Ovary (tissue), 9 donors: ENCODE data around the gene UPP2. TPM values are rescaled to one million over a fixed set of nuclear protein-coding genes. Genes with fewer than 3 reads are reported as not detected.

Source experiments
- DNase-seq, 5 donors: peaks; one replicate each; pipeline ENCODE4 v3.0.0-alpha.2; 2019 to 2020
- H3K27ac ChIP-seq, 2 donors: fragments of 200-600 bp; one replicate each; pipeline versions ENCODE4 v1.5.1 to v1.8.0; 2019 to 2022
- H3K27me3 ChIP-seq: fragments of 200-600 bp; one replicate; pipeline ENCODE4 v1.8.0; 2022
- H3K36me3 ChIP-seq: fragments of 200-600 bp; sonication (generic); one replicate; pipeline ENCODE4 v1.5.1; 2019
- H3K4me1 ChIP-seq: one replicate; pipeline ENCODE4 v1.8.1; 2013; ENCODE audit warnings: mild to moderate bottlenecking, moderate library complexity; ENCODE audit not compliant: insufficient read depth
- H3K4me3 ChIP-seq: fragments of 200-600 bp; sonication (generic); one replicate; pipeline ENCODE4 v1.5.1; 2017
- H3K9me3 ChIP-seq, 2 donors: fragments of 200-600 bp in 1 of 2; sonication (generic) in 1 of 2; one replicate each; pipeline versions ENCODE4 v1.5.1 to v1.8.1; 2013 to 2019; ENCODE audit warnings: mild to moderate bottlenecking in 1 of 2, moderate library complexity in 1 of 2
- EP300 ChIP-seq: sonication (generic); formaldehyde crosslinking; IDR thresholded peaks from one replicate; pipeline ENCODE4 v1.6.1; 2017; ENCODE audit warnings: antibody characterized with exemption
- POLR2A ChIP-seq: fragments of 450-650 bp; IDR thresholded peaks from one replicate; pipeline ENCODE4 v1.6.1; 2017; ENCODE audit warnings: antibody characterized with exemption, mild to moderate bottlenecking, moderate library complexity
- WGBS, 3 donors: extraction: QIAGEN DNeasy Blood & Tissue Kit in 1 of 3; methylation state at CpG; one replicate each; pipeline versions ENCODE4 v1.1.5 to v1.1.7; 2013 to 2017; 5-methylcytosine and 5-hydroxymethylcytosine counted together
- intact Hi-C, 4 donors: fragments of 100-400 bp; cut with DNase I; formaldehyde crosslinking; loops; one replicate each; pipeline versions ENCODE4 v1.11.0 to v1.15.1; 2022 to 2023
- polyA plus RNA-seq, 2 donors: library from polyadenylated mRNA; stranded (reverse); fragments of 200-250 nt in 1 of 2; fragments of 350-450 nt in 1 of 2; fragmentation: Illumina TruSeq in 1 of 2; extraction: RNeasy Lipid Tissue Mini Kit (QIAGEN cat#74804) in 1 of 2; gene quantifications; one replicate each; pipeline ENCODE4 v1.2.3, GENCODE V29; 2013 to 2014
- total RNA-seq, 7 donors: library from RNA; depleted of rRNA in 2 of 7; stranded (reverse); fragments of >200 nt in 2 of 7; fragmentation: NEBNext Ultra II Directional in 3 of 7; extraction: Animal tissue kit (Norgen Biotek cat#: 25700) in 3 of 7; gene quantifications; one replicate each; pipeline versions ENCODE4 v1.1.0 to v1.2.4, GENCODE V29; 2016 to 2023
- TF ChIP-seq, protein P1 (sequence below), 3 donors: fragments of 450-650 bp in 2 of 3; fragments of 200-600 bp in 1 of 3; IDR thresholded peaks; one replicate each; pipeline versions ENCODE4 v1.5.1 to v1.8.0; 2016 to 2022; ENCODE audit warnings: antibody characterized with exemption in 3 of 3, mild to moderate bottlenecking in 1 of 3
- donor health status: DM: no; HTN: no; CAD: no; lungs with moderate emphysema.
- donor health status: DM: no; HTN: no; CAD: no.
- donor health status: Bipolar disorder and iron deficiency.
- donor health status: DM: yes; HTN: yes; CAD: no.
- donor health status: DM: no; HTN: no; CAD: no.
- donor health status: DM: yes; HTN: yes; CAD: no.

UPP2 gene
- total and polyA plus RNA-seq, 9 donors = 0.08 to 0.28 (median 0.16) TPM; not detected in 3

DNA sequence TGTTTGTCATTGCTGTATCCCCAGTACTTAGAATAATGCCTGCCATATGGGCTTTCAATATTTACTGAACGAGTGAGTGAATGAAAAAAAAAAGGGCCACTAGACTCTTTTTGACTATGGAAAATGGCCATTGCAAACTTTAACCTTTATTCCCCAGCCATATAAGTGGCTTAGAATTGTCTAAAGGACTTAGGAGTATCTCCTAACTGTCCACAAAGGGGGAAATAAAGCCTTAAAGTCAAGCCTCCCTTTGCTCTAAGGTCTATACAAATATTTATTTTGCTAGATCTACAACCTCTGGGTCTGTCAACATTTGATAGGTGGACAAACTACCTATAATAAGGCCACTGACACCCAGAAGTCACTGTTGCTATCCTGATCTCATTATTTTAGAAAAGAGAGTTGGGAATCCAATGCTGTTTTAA is 25.7 kb downstream of the UPP2 start:
- intact Hi-C loops = no loop called here

DNA sequence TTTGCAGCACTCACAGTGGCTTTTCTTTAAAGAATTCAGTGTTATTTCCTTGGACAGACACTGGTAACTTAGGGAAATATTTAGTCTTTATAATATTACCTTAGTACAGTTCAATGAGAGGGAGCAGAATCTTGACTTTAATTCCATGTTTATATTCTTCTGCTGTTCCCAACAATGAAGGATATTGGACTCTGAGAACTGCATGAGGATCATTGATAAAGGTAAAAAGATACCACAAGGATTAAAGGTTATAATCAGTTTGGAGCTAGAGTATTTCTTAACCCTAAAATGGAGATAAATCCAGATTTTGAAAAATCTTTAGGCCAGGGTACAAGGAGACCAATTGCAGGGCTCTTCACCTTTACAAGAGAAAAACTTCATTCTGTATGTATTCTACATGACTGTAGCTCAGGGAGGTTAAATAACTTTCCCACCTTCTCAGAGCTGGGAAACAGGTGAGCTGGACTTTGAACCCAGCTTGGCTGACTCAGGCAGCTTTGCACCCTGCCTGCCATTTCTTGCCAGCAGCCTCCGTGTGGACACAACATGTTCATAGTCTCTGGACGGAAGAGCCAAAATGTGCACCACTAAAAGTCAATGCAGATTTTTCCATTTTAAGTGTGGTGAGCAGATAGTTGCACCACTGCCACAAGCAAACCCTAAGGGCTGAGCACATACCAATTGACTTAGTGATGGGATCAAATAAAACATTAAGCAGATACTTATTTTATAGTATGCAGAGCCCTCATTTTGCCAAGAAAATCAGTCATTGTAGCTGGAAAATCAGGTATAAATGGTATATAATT is 26.7 kb downstream of the UPP2 start:
- DNase-seq = no peak
- intact Hi-C loops = no loop called here
- H3K27ac ChIP-seq = no peak overlapping the region

More for the DNA sequence above, 25.7 kb downstream of the UPP2 start:
- Histone ChIP-seq H3K9me3 (no peaks in the 10 kb centered on the region), H3K4me1 (no peaks in the 10 kb centered on the region), H3K36me3 (no peaks in the 10 kb centered on the region), H3K27me3 (no peaks in the 10 kb centered on the region), H3K27ac (no peak overlapping the region), H3K4me3 (no peak overlapping the region)
- DNase-seq = no peak
- WGBS, 3 donors = 69 to 72% (median 69%) methylated on average over 1 of the region's 1 CpG
- no peak for TF ChIP-seq EP300
- no peak for TF ChIP-seq POLR2A
- TF ChIP-seq, protein P1, sequence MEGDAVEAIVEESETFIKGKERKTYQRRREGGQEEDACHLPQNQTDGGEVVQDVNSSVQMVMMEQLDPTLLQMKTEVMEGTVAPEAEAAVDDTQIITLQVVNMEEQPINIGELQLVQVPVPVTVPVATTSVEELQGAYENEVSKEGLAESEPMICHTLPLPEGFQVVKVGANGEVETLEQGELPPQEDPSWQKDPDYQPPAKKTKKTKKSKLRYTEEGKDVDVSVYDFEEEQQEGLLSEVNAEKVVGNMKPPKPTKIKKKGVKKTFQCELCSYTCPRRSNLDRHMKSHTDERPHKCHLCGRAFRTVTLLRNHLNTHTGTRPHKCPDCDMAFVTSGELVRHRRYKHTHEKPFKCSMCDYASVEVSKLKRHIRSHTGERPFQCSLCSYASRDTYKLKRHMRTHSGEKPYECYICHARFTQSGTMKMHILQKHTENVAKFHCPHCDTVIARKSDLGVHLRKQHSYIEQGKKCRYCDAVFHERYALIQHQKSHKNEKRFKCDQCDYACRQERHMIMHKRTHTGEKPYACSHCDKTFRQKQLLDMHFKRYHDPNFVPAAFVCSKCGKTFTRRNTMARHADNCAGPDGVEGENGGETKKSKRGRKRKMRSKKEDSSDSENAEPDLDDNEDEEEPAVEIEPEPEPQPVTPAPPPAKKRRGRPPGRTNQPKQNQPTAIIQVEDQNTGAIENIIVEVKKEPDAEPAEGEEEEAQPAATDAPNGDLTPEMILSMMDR (IDR thresholded peaks at IDR 0.05) = no peak

DNA sequence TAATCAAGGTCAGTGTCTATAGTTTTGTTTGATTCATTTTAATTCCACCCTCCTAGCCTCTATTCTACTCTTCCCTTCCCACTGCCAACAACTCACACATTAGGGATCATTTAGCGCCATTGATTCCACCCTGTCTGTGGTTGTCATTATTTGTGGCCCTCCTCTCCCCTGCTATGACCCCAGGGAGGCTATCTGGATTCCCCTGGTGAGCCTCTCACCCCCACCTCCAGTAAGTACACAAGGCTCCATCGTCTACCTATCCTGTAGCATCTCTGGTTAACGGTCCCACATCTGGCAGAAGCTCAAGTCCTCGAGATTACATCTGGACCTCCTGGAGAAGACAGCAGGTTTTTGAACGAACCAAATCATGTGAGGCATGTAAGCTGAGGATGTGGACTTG is 27.4 kb downstream of the UPP2 start:
- Histone ChIP-seq H3K9me3 (no peaks in the 10 kb centered on the region), H3K36me3 (no peaks in the 10 kb centered on the region), H3K27me3 (no peaks in the 10 kb centered on the region), H3K4me1 (no peaks in the 10 kb centered on the region), H3K4me3 (no peak overlapping the region), H3K27ac (no peak overlapping the region)
- no peak for DNase-seq
- 76 to 81% (median 78%) methylated on average over 5 of the region's 5 CpGs for WGBS, 3 donors
- intact Hi-C loops = no loop called here
- TF ChIP-seq, protein P1 (IDR thresholded peaks at IDR 0.05) = no peak
- TF ChIP-seq POLR2A = no peak
- TF ChIP-seq EP300 = no peak

More for the DNA sequence above, 26.7 kb downstream of the UPP2 start:
- Histone ChIP-seq H3K27me3 (no peaks in the 10 kb centered on the region), H3K36me3 (no peaks in the 10 kb centered on the region), H3K4me3 (no peak overlapping the region), H3K4me1 (no peaks in the 10 kb centered on the region), H3K9me3 (no peaks in the 10 kb centered on the region)
- TF ChIP-seq, protein P1 (IDR thresholded peaks at IDR 0.05) = no peak
- no peak for TF ChIP-seq EP300
- 84 to 95% (median 95%) methylated on average over 2 of the region's 2 CpGs for WGBS, 3 donors

DNA sequence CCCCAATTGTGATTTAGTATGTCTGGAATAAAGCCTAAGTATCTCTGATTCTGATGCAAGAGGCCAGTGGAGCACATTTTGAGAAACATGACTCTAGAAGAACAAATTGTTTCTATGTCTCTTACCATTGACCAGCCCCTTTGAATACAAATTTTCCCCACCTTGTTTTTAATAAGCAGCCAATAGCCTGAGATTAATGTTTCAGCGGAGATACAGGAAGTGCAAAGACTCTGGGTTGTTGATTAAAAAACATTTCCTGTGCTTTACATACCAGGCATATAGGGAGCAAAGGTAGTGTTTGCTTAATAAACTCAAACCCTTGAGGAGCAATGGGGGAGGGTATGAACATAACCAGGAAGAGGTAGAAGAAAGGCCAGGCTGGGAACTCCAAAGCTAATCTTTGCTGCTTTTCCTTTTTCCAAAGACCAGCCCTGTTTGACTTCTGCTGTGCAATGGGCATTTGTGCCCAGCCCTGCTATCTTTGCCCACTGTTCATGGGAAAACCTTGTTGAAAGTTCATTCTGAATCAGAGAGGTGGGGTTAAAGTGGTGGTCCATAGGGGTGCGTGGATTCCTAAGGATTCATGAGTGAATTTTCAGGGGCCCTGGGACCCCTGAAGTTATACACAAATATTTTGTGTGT is 29.3 kb downstream of the UPP2 start:
- H3K9me3 ChIP-seq = no peaks in the 10 kb centered on the region
- WGBS, 3 donors = 86 to 90% (median 87%) methylated on average over 2 of the region's 2 CpGs
- no peak overlapping the region for H3K4me3 ChIP-seq
- no peak overlapping the region for H3K27ac ChIP-seq
- no peak for TF ChIP-seq EP300
- TF ChIP-seq, protein P1 (IDR thresholded peaks at IDR 0.05) = no peak
- no peak for TF ChIP-seq POLR2A
- intact Hi-C loops = no loop called here
- H3K27me3 ChIP-seq = no peaks in the 10 kb centered on the region
- no peaks in the 10 kb centered on the region for H3K4me1 ChIP-seq
- H3K36me3 ChIP-seq = no peaks in the 10 kb centered on the region
- DNase-seq = no peak
